GM12865 (cell line): ENCODE results near the gene TRO.
A peak's percentile ranks its signal among the peaks of the same experiment; 100 is the strongest.

Experiments
- DNase-seq: peaks from one replicate; pipeline ENCODE4 v3.0.0; 2010; ENCODE audit warnings: low read depth
- H3K4me3 ChIP-seq: 2 replicates; pipeline ENCODE4 v1.5.1; 2011; ENCODE audit warnings: mild to moderate bottlenecking, low read depth, low read length, control low read depth
- TF ChIP-seq, protein P1 (sequence below): IDR thresholded peaks from 2 replicates; pipeline ENCODE4 v1.5.1; 2011; ENCODE audit warnings: low read length, control low read depth, low read depth, inconsistent platforms; ENCODE audit not compliant: insufficient read depth; ENCODE audit errors: missing control alignments

Gene TRO, protein sequence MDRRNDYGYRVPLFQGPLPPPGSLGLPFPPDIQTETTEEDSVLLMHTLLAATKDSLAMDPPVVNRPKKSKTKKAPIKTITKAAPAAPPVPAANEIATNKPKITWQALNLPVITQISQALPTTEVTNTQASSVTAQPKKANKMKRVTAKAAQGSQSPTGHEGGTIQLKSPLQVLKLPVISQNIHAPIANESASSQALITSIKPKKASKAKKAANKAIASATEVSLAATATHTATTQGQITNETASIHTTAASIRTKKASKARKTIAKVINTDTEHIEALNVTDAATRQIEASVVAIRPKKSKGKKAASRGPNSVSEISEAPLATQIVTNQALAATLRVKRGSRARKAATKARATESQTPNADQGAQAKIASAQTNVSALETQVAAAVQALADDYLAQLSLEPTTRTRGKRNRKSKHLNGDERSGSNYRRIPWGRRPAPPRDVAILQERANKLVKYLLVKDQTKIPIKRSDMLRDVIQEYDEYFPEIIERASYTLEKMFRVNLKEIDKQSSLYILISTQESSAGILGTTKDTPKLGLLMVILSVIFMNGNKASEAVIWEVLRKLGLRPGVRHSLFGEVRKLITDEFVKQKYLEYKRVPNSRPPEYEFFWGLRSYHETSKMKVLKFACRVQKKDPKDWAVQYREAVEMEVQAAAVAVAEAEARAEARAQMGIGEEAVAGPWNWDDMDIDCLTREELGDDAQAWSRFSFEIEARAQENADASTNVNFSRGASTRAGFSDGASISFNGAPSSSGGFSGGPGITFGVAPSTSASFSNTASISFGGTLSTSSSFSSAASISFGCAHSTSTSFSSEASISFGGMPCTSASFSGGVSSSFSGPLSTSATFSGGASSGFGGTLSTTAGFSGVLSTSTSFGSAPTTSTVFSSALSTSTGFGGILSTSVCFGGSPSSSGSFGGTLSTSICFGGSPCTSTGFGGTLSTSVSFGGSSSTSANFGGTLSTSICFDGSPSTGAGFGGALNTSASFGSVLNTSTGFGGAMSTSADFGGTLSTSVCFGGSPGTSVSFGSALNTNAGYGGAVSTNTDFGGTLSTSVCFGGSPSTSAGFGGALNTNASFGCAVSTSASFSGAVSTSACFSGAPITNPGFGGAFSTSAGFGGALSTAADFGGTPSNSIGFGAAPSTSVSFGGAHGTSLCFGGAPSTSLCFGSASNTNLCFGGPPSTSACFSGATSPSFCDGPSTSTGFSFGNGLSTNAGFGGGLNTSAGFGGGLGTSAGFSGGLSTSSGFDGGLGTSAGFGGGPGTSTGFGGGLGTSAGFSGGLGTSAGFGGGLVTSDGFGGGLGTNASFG (N-terminal part only)

GRCh38 chrX:54920610-54921426, at the start of gene TRO:
Gene TRO, plus strand, starts transcription at chrX:54920824. Its CDS starts 1,423 bp downstream, at chrX:54922247.
- no peak for DNase-seq
- TF ChIP-seq, protein P1, sequence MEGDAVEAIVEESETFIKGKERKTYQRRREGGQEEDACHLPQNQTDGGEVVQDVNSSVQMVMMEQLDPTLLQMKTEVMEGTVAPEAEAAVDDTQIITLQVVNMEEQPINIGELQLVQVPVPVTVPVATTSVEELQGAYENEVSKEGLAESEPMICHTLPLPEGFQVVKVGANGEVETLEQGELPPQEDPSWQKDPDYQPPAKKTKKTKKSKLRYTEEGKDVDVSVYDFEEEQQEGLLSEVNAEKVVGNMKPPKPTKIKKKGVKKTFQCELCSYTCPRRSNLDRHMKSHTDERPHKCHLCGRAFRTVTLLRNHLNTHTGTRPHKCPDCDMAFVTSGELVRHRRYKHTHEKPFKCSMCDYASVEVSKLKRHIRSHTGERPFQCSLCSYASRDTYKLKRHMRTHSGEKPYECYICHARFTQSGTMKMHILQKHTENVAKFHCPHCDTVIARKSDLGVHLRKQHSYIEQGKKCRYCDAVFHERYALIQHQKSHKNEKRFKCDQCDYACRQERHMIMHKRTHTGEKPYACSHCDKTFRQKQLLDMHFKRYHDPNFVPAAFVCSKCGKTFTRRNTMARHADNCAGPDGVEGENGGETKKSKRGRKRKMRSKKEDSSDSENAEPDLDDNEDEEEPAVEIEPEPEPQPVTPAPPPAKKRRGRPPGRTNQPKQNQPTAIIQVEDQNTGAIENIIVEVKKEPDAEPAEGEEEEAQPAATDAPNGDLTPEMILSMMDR, result no peak
- H3K4me3 ChIP-seq, result peak within 1 kb of the TSS; percentile 57

- TF ChIP-seq, protein P1, result no peak
- no peak for DNase-seq
Measured at GRCh38 chrX:54885740-54886139, 34.9 kb upstream of the TRO start.

GRCh38 chrX:54891573-54891972, 29.1 kb upstream of the TRO start:
- TF ChIP-seq, protein P1, result peak; percentile 30
- H3K4me3 ChIP-seq, result no peak overlapping the region
- peak; percentile 32 for DNase-seq

More at GRCh38 chrX:54885740-54886139, 34.9 kb upstream of the TRO start:
- no peak overlapping the region for H3K4me3 ChIP-seq

DNA sequence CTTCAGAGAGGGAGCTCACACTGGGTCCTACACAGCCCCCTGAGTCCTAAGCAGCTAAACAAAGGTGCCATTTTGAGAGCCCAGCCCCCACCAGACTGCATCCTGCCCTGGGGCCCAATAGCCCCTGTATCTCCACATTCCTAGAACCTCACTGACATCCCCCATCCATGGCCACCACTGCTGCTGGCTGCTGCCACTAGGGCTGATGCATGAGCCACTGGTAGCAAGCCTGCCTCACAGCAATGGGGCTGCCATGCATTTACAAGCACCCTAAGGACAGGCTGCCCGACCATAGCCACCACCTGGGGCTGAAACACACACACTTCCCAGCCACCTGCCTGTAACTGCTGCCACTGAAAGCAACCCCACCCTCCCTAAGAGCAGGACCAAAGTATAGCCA, 26.5 kb upstream of the TRO start:
- H3K4me3 ChIP-seq, result no peak overlapping the region
- TF ChIP-seq, protein P1, result no peak
- no peak for DNase-seq

DNA sequence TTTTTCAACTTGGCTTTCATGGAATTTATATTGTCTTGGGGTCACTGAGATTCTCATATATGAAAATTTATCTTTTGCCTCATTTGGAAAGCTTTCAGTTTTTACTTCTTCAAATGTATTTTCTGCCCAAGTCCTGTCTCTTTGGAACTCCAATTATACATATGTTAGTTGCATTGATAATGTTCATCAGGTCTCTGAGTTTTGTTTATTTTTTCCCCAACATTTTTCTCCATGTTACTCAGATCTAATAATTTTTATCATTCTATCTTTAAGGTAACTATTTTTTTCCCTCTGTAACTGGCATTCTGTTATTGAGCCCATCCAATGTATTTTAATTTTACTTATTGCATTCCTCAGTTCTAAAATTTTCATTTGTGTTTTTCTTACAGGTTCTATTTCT, 10.7 kb upstream of the TRO start:
- no peak overlapping the region for H3K4me3 ChIP-seq
- DNase-seq, result no peak
- TF ChIP-seq, protein P1, result no peak
